ENCODE data around the gene TRIM63. TPM values are rescaled to one million over a fixed set of nuclear protein-coding genes. Genes with fewer than 3 reads are reported as not detected.

Gene TRIM63
- total RNA-seq, 1 donor from 2014 or later, result not detected

DNA sequence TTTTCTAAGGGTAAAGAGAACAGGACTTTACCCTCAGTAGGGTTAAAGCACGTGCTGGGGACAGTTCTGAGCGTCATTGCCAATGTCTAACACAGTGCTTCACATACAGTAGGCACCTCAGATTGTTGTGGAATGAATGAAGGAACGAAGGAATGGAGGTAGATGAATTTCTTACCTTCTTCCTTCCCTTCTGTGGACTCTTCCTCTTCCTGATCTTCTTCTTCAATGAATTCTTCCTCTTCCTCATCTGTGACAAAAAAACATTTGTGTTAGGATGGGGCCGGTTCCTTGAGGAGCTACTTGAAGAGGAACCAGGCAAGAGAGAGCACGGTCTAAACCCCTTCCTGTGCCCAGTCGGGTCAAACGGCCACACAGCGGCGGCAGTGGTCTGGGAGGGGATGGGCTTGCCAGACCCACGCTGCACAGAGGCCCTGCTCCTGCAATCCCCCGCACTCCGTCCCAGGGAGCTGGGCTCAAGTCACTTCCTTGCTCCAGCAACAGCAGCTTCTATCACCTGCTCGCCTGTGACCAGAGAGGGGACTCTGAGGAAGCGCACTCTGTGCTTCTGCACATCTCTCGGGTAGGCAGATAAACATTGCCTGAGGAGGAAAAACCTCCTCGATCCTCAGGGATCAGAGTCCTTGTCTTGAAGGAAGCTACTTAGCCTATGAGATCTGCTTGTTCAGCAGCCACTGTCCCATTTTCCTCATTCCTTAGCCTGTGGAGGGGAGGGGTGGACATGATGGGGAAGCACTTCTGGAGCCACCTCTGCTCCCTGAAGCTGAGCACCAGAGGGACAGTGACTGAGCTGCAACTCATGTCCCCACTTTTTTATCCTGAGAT, 13.5 kb downstream of the TRIM63 start:
- ATAC-seq, result no peak

DNA sequence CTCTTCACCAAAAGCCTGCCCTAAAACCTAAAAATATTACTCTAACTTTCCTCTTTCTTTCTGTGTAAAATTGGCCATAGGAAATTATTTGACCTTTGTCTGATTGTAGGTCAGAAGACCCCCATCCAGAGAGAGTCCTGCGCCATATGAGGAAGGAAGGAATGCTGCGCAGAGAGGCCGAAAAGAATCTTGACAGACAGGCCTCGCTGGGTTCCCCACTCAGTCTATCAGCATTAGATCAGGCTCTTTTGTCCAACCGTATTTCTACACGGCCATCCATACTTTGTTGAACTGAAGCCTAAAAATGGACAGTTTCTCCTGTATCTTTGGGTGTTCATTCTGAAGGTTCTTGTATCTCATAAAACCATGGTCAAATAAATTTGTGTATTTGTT, 17.2 kb downstream of the TRIM63 start:
- ATAC-seq, result no peak

DNA sequence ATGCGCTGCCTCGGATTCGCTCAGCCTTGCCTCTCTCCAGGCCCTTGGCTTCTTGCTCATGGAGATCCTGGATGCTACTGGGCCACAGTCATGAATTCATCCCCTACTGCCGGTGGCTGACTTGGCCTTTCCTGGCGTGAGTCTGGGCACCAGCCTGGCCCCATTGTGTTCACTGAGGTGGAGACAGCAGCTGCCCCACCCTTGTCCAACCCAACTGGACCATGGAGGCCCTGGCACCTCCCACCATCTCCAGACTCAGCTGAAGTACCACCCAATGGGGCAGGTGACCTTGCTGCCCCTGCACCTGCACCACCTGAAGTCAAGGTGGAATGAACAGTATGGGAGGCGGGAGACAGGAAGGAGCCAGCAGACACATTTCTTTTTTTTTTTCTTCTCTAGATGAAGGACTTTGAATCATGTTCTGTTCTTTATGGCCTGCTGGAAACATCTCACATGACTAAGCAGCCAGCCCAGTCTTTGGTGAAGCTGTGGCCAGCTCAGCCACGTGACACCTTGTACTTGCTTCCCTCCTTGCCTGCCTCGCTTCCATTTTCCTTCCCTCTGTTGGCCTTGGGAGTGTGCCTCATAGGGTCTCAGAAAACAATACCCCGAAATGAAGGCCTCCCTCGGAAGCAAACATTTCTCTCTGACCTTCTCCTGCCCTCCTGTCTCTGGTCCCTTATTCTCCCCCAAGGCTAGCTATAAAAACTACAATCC, 17.7 kb downstream of the TRIM63 start:
- no peak for ATAC-seq

DNA sequence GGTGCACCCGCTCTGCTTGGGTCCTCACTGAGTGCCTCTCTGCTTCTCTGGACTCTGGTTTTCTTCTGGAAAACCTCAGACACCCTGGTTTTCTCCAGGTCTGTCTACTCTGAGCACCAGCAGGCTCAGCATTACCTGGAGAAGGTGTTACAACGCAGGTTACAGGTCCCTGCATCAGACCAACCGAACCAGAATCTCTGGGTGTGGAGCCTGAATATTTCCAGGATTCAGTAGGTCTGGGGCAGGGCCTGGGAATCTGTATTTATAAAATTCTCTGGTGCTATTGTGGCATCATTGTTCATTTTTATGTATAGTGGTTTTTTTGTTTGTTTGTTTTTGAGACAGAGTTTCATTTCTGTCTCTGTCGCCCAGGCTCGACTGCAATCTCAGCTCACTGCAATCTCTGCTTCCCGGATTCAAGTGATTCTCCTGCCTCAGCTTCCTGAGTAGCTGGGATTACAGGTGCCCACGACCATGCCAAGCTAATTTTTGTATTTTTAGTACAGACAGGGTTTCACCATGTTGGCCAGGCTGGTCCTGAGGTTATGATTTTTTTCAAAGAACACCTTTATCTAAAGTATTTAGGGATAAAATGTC, 20.1 kb downstream of the TRIM63 start:
- peak; percentile 39 for ATAC-seq

DNA sequence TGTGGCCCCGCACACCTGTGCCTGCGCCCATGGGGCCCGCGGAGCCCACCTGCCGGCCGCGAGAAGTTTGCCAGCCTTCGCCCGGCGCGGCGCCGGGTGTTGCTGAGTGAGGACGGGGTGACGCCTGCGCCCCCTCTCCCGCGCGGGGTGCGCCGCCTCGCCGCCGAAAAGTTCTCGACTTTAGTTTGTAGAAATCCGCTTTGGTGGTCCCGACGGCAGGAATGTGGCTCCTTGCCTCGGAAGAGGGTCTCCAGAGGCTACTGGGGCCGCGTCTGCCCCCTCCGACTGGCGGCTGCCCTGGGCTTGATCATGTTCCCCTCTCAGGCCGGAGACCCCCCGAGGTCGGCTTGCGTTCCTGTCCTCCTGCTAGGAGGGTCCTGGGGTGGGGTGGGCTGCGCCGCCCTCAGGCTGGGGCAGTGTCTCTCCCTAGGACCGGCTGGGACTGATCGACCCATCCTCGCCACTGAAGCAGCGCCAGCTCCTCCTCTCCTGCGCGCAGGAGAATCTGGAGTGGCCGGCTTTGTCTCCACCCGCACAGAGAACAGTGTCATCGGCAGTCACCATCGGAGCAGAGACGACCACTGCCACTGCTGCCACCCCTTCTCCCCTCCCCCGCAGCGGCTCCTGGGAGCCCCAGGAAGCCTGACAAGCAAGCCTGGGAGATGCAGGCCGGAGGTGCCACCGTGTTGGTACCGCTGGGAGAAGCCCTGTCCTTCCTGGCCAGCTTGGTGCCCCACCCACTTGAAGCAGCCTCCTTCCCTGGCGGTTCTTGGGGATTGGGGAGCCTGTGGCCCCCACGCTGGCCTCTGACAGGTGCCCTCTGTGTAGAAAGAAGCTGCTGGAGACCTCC, 21.0 kb downstream of the TRIM63 start:
- peak; percentile 14 for ATAC-seq

DNA sequence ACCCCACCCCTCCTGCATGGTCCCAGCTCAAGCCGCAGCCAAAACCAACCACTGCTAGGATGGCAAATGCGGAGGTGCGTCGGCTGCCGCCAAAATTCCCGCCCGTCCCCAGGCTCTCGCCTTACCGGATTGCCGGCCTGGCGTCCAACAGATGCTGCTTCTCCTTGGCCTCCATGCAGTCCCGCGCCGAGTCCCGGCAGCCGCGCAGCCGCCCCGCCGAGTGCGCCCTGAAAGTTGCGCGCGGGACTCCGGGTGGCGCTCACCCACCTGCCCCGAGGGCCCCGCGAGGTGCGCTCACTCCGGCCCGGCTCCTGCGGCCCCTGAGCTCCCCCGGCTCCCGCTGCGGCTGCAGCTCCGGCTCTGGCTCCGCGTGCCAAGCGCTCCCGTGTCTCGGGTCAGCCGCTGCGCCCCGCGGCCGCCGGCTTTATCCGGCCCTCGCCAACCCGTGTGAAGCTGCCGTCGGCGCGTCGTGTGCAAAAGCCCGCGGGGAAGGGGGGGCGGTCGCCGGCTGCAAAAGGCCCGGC, 21.6 kb downstream of the TRIM63 start, which contains the start of gene SLC30A2:
TSS of gene SLC30A2 (minus strand) at position 397 of the 524 bp plus-strand sequence. CDS start at position 175, 222 bp downstream.
- no peak for ATAC-seq

DNA sequence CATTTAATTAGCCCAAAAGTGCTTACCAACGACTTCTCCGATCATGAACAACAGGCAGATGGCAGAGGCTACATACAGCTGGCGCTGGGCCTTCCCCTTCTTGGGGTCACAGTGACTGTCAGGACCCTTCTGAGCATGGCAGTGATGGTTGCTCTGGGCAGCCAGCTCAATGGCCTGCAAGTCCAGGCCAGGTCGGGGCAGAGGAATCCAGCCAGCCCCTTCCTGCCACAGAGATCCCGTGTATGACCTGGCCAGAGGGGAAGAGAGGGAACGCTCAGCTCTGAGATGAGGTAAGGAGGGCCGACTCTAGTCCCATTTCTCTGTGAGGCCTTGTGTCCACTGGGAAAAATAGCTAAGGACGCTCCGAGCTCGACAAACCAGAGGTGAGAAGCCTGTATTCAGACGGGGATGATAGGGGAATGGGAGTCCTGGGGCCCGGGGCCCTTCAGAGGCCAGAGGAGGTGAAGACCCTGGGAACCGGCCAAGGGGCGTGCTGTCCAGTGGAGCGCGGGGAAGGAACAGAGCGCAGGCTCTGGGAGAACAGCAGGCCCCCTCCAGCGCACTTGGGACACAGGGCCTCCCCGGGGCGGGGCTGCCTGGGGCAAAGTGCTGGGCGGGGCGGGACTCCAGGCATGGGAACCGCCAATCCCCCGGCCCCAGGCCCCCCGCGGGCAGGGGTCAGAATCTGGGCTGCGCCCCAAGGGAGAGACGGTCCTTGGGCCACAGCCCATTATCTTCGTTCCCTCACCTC, 22.3 kb downstream of the TRIM63 start:
- ATAC-seq, result no peak

DNA sequence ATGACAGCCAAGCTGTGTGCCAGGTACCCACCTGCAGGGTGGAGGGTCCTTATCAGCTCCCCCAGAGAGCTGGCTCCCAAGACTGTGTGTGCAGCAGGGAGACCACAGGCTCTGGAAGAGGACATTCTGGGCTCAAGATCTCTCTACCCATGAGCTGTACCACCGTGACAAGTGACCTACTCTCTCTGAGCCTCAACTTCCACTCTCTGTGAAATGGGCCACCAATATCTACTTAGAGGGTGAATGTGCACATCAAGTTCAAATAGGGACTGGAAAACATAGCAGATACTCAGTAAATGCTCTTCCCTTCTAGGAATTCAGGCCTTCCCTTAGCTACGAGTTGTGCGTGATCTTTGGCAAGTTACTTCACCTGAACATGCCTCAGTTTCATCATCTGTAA, 23.0 kb downstream of the TRIM63 start:
- ATAC-seq, result no peak

DNA sequence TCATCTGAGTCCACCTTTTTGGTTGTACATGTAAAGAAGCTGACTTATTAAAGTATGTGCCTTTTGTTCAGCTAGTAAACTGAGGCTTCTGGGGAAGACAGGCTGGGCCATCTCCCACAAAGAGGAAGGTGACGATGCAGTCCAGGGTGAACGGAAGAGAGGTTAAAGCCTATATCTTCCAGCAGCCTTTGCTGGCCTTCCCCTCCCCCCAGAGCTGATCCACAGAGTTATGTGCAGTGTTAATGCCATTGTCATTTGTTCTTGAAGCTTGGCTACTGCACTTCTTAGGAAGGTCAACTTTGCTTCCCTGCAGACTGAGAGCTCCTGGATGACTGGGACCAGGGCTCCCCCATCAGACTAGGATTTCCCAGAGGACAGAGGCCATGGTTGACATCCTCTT, 23.7 kb downstream of the TRIM63 start:
- ATAC-seq, result no peak

DNA sequence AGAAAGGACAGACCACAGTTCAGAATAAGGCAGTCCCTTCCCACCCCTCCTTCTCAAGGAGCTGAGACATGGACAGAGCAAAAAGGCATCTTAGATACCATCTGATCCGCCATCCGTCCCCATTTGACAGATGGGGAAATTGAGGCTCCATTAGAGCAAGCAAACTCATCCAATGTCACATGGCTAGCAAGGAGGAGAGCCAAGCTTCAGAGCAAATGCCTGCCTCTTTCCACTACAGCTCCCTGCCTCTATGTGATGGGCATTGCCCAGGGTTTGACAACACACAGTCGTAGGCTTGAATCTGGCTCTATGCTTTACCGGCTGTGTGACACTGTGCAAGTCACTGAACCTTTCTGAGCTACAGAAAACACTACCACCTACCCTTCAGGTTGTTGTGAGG, 25.5 kb downstream of the TRIM63 start:
- no peak for ATAC-seq

DNA sequence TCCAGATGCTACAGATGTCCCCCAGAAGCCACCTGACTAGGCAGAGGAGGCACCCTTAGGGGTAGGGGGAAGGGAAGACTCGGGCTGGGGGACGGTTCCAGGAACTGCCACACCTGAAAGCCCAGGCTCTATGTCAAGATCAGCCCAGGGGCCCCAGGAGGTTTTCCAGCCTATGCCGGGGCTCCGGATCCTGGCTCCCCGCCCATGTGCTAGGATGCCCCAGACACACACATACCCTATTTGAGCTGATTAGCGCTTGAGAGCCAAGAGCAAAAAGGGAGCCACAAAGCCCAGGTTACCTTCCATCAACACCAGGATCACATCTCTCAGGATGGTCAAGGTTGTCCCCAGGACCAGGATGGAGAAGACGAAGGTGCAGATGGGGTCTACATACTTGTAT, 26.0 kb downstream of the TRIM63 start:
- no peak for ATAC-seq

DNA sequence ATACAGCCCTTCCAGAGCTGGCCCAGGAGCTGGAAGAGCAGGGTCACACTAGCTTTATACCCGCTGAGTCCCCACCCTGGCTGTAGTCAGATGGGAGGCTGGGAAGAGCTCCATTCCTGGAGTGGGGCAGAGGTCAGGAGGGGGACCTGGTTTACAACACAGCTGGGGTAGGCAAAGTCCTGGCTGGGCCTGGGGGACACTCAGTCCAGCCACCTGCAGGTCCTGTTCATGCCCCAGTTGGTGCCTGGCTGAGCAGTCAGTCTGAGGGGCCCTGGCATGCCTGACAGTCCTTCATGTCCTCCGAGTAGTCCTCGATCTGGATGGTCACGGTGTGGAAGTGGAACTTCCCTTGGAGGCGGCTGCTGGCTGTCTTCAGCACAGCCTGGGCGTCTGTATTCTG, 28.5 kb downstream of the TRIM63 start:
- ATAC-seq, result no peak

DNA sequence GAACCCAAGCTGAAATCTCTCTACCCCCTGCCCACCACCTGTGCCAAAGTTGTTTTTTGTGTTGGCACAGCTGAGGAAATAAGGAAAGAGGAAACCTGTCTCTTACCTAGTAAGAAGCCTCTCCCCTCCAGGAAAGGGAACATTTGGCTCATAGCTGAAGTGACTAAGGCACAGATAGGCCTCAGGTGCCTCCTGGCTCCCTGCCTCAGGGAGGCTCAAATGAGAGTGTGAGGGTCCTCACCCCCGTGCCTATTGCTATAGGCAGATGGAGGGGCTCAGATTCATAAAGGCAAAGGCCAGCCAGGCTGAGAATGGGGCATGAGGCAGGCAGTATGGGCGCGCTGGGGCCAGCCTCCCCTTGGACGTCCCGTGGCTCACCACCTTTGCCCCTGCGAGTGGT, 29.0 kb downstream of the TRIM63 start:
- ATAC-seq, result no peak

DNA sequence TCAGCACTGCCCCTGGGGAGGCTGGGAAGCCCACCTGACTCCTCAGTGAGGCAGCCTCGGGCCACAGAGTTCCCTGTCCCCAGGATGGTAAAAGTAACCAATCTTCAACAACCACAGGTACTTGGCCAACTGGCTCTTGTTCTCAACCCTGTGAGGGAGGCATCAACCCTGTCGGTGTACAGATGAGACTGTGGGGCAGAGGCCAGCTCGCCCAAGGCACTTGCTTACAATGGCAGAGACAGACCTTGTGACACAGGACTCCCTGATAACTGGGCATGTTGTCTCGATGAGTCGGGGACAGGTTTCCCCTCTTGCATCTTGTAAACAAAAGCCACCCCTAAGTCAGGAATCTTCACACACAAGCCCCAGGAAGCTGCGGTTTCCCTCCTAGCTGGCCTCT, 29.5 kb downstream of the TRIM63 start:
- ATAC-seq, result no peak

DNA sequence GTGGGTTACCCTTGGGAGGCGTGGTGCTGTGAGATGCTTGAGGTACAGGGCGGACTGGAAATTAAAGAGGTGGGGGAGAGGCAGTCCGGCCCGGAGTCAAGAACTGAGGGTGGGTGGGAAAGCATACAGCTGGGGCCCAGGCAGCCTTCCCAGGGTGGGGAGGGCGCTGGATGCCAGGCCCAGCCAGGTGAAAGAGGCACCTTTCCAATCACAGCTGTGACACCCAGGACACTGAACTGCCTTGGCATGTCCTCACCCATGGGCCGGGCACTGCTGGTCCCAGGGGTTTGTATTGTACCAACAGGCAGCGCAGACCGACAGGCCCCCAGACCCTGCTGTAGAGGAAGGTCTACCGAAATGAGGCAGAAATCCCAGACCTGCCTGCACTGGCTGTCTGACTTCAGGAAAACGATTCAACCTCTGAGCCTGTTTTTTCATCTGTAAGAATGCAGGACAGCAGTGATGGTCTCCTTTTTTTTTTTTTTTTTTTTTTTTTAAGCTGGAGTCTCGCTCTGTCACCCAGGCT, 30.6 kb downstream of the TRIM63 start:
- no peak for ATAC-seq

DNA sequence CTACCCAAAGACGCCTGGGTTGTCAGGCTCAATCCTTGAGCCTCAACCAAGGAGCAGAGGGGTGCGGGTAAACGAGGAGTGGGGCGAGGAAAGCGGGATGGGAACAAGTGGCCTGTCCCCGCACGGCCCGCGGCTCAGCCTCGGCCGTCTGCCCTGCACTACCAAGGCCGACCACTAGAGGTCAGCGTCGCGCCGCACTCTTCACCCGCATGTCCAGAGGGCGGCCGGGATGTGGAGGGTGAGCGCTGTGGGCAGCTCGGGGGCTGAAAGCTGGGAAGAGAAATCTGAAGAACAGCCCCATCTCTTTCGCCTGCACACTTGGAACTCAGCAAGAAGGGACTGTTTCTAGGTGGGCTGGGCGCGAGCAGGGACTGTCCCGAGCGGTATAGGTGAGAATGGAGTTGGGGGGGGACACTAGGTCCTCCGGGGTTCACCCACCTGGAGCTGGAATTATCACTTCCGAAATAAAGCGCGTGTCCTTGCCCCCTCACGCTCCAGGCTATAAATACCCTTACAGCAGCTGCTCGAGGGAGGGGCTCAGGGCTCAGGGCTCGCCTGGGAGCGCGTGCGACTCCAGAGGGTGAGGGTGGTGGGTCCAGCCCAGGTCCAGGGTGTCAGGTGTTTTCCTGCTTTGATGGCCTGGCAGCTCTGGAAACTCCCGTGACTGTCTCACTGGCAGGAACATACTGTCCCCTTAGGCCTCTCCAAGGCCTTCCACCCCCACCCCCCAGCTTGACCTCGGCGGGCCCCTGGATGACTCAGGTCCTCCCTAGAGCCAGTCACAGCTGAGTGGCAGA, 31.3 kb downstream of the TRIM63 start:
- peak; percentile 89 for ATAC-seq

DNA sequence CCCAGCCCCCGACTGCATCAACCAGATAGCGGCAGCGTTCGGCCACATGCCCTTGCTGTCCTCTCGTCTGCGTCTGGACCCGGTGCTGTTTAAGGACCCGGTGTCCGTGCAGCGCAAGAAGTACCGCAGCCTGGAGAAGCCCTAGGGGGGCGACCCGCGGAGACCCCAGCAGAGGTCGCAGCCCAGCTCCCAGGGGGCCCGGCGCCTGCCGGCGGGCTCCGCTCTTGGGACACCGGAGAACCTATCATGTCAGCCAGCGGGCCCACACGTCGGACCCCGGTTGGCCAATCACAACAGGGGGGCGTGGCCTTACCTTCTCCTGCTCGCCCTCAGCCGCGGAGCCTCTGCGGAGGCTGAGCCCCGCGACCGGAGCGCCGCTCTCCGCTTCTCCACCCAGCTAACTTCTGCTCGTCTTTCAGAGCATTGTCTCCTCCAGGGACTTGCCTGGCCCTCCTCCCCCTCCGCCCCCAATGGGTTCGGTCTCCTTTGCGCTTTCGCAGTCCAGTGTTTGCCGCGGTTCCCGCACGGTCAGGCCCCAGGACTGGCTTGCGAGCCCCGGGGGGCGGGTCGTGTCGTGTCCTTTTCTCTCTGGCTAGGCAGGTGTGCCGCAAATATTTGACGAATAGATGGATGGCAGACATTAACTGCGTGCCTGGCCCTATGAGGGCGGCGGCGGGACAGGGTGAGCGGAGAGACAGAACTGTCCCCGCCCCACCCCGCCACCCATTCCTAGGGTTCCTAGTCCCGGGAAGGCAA, 32.0 kb downstream of the TRIM63 start:
- peak; percentile 92 for ATAC-seq

DNA sequence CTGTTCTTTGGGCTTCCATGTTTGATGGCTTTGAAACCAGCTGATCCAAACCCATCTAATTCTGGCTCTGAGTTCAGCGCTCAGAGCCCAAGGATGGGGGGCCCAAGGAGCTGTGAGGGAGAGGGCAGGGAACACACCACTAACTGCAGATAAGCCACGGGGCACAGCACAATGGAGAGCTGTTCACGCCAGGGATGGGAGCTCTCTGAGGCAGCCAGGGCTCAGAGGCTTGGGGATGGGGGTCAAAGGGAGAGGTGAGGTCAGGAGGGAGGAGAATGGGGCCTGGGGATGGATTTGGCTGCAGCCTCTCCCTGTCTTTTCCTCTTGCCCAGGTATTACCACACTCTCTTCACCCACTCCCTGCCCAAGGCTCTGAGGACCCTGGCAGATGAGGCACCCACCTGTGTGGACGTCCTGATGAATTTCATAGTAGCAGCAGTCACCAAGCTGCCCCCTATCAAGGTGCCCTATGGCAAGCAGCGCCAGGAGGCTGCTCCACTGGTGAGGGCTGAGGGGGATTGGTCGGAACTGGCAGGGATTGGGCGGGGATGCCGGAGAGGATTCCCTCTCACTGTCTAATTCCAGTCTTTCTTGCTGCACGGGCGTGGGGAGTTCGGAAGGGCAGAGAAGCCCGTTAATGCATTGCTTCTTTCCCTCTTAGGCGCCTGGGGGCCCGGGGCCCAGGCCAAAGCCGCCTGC, 32.8 kb downstream of the TRIM63 start:
- peak; percentile 2 for ATAC-seq
